ENCODE data around the gene OVOL1.

Gene OVOL1

GRCh38 chr11:65790104-65790901 lies 3.4 kb downstream of the OVOL1 start:
- peak overlapping the region; percentile 90 for H3K27ac ChIP-seq
- peak; percentile 75 for TF ChIP-seq CTCF (conservative IDR thresholded peaks at IDR 0.05)

DNA sequence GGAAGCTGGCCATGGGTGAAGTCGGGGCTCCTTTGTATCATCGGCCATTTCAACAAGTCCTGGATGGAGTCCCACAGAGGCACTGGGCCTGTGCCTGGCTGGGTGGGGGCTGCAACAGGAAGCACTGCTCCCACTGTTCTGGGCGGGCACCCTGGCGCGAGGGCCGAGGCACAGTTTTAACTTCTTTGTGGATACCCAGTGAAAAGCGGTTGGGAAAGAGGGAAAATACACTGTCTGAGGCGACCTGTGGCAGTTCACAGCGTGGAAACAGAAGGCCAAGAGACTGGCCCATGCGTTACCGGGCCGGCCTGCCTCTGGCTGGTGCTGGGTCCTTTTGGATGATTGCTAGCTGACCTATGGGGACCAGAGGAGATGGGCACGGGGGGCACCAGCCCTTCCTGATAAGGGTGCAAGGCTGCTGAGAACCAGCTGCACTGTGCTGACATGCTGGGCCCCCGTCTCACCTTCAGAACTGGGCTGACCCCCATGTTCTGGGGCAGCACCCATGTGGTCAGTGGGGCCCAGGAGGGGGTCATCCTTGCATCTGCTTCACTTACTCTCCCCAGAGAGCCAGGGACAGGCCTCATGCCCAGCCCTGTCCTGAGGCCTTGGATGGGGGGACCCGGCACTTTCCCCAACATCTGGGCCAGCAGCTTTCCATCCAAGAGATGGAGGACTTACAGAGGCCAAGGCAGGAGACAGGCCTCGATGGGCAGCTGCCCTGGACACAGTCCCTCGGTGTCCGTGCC lies 4.2 kb downstream of the OVOL1 start:
- peak overlapping the region; percentile 90 for H3K27ac ChIP-seq
- TF ChIP-seq CTCF (conservative IDR thresholded peaks at IDR 0.05) = no peak; the same call in 1 of the 2 replicates

DNA sequence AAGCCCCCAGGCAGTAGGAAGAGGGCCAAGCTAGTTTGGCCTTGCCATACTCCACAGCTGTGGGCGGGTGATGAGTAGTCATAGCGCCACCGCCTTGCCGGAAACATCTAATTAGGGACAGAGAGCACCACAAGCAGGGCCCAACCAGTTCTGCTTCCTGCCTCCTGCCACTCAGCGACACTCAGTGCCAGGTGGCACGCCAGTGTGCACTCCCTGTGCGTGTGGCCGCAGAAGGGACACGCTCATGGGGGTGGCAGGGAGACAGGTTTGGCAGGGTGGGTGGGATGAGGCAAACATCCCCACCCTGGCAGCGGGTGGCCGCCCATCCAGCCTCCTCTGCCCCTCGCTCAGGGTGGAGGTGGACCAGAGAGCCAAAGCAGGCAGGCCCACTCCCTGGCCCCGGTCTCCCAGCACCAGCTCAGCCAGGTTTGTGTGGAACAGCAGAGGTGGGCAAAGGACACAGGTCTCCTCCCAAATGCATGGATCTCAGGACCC lies 4.9 kb downstream of the OVOL1 start:
- peak overlapping the region; percentile 90 for H3K27ac ChIP-seq
- no peak for TF ChIP-seq CTCF (conservative IDR thresholded peaks at IDR 0.05)

DNA sequence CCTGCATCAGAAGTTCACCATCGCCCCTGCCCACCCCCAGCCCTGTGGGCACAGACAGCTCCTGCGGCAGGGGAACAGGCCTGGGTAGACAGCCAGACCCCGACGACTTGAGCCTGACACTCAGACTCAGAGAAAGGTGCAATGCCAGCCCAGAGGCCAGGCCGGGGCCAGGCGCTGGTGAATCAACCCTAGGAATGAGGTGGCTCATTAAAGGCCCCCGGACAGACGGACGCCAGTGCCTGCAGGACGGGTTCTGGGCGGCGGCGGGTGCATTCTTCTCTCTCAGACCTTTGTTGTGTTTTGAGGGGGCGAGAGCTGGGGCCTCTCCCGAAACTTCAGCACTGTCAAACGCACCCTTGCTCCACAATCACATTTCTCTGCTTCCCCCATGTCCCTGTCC lies 5.6 kb downstream of the OVOL1 start:
- H3K27ac ChIP-seq = peak overlapping the region; percentile 90
- TF ChIP-seq CTCF (conservative IDR thresholded peaks at IDR 0.05) = no peak

DNA sequence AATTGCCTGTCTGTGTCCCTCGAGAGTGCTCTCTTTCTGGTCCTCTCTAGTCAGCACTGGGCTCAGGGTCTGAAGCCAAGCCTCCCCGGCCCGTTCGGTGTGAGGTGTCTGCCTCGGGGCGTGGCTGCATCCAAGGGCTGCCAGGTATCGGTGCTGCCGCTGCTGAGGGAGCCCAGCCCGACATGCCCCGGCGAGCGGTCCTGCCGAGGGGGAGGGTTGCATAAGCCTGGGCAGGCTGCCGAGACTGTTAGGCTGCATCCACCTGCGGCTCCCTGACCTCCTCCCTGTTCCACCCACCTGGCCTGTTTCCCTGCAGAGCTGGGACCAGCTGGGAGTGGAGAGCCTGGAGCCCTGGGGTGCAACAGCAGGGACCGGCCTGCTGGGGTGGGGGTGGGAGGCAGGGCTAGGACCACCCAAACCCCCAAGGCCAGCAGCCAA lies 6.3 kb downstream of the OVOL1 start:
- peak overlapping the region; percentile 90 for H3K27ac ChIP-seq
- TF ChIP-seq CTCF (conservative IDR thresholded peaks at IDR 0.05) = no peak

- TF ChIP-seq CTCF (conservative IDR thresholded peaks at IDR 0.05) = no peak
- H3K27ac ChIP-seq = peak overlapping the region; percentile 90
Measured at GRCh38 chr11:65793625-65794400, 7.0 kb downstream of the OVOL1 start.
